ENCODE measurements around the gene TMEM94. TPM values are rescaled to one million over a fixed set of nuclear protein-coding genes. Genes with fewer than 3 reads are reported as not detected.

Gene TMEM94
- total and polyA plus RNA-seq, 9 of the 15 experiments (the other 6 are each of a cell fraction or from before 2014, with no cell fraction given) = 0.35 to 48.1 (median 14.4) TPM

DNA sequence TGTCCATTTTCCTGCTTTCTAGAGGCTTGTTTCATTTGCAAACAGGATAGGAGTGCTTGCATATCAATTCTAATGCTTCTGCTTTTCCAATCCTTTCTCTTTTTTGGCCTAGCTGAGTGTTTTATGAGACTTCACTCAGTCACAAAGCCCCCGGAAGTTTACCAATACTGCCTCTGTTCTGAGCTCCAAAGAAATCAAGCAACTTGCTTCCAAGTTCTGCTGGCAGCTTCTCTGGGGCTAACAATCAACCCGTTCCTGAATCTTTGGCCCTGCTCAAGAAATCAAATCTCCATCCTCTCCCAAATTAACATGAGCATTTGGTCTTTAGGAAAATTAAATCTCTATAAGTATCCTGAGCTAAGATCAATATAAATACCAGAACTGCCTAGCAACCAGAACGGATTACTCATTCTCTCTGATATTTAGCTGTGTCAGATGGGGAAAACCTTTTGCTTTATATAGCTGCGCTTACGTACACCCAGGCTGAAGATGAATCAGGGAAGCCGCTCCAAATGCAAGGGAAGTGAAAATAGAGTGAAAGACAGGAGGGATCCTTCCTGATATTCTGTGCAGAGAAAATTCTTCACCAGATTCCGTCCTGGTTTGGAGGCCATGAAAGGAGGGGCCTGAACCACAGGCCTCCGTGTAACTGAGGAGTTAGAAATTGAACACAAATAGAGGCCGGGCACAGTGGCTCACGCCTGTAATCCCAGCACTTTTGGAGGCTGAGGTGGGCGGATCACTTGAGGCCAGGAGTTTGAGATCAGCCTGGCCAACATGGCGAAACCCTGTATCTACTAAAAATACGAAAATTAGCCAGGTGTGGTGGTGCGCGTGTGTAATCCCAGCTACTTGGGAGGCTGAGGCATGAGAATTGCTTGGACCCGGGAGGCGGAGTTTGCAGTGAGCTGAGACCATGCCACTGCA lies 27.6 kb upstream of the TMEM94 start:
- FAIRE-seq (no peak), ATAC-seq (no peak), DNase-seq (ENCODE audit: extremely low read depth in 1 of 4, low spot score in 3 of 4) (no peak)
- 49% methylated on average over 16 of the region's 17 CpGs for WGBS (ENCODE audit: insufficient coverage, low coverage, missing lambda C conversion rate)
- Histone ChIP-seq H3K4me1 (replicated peaks in 1 of 2; ENCODE audit: control insufficient read depth in 2 of 2, insufficient read depth in 2 of 2, low read length in 2 of 2) (peaks cover 0 to 9% of the 10 kb centered on the region in 2 experiments; a peak in 4 of 5 replicates), H3K9me3 (replicated peaks; ENCODE audit: control insufficient read depth, insufficient read depth, low read depth, low read length) (no peaks in the 10 kb centered on the region), H3K79me2 (ENCODE audit: control insufficient read depth, insufficient read depth, low read length) (no peaks in the 10 kb centered on the region), H4K20me1 (replicated peaks; ENCODE audit: control insufficient read depth, insufficient read depth, low read length) (no peaks in the 10 kb centered on the region; the same call in 1 of the 2 replicates), H3K27ac (ENCODE audit: extremely low read depth, low read depth, low read length) (no peak overlapping the region), H3K9me1 (ENCODE audit: control insufficient read depth, insufficient read depth, low read length) (no peaks in the 10 kb centered on the region), H3K9ac (ENCODE audit: insufficient read depth in 1 of 2, low read depth in 2 of 2, low read length in 2 of 2) (no peak overlapping the region), H2AFZ (ENCODE audit: low read depth, low read length) (no peak overlapping the region), H3K36me3 (ENCODE audit: control insufficient read depth, insufficient read depth, low read length) (no peaks in the 10 kb centered on the region), H3K4me3 (no peak overlapping the region), H3K4me2 (ENCODE audit: insufficient read depth, low read length) (no peak overlapping the region), H3K27me3 (ENCODE audit: control insufficient read depth in 2 of 2, insufficient read depth in 2 of 2, low read length in 2 of 2) (peaks cover 0 to 2% of the 10 kb centered on the region in 2 experiments; a peak in 1 of 5 replicates)
- POLR2A ChIA-PET = interaction anchor here (0.5 to 1.4 kb wide), 4 partner anchors 17 to 214 kb away, joined by 3 to 5 read pairs (median 4); partner anchors contain the start of gene GRB2
- intact Hi-C loops (cut with micrococcal nuclease) (loop anchor here (5.0 to 10.0 kb wide), 3 partner anchors 156 to 318 kb away; partner anchors contain the start of gene MYO15B), in situ Hi-C loops (cut with MboI) (loop anchor here (5.0 kb wide), 2 partner anchors 68 to 318 kb away; no protein-coding TSS in a partner anchor)
- CTCF ChIA-PET (ENCODE audit: low intra/inter-chr PET ratio) = no interaction called here
- TF ChIP-seq DDX20 (tag; IDR thresholded peaks at IDR 0.05; ENCODE audit: low read depth) = no peak
- TF ChIP-seq SRSF7 (optimal IDR thresholded peaks at IDR 0.05; ENCODE audit: low read depth, low read length) = no peak
- no peak for TF ChIP-seq HEY1 (CRISPR knock-in tag; IDR thresholded peaks at IDR 0.05; ENCODE audit: borderline replicate concordance)
- TF ChIP-seq MAZ (CRISPR knock-in tag; conservative IDR thresholded peaks at IDR 0.05 in 1 of 2, IDR thresholded peaks at IDR 0.05 in 1 of 2) = no peak
- BruUV-seq (replicated peaks) = no TSS peak
